ENCODE measurements around the gene TOMM34.

GRCh38 chr20:44918342-44918741, 41.9 kb downstream of the TOMM34 start:
- no peak for TF ChIP-seq POLR2A (IDR thresholded peaks at IDR 0.05)
- no peak for TF ChIP-seq CTCF (IDR thresholded peaks at IDR 0.05)
